Fibroblast of the aortic adventitia (primary cell): ENCODE results near the gene GRIK3. TPM values are rescaled to one million over a fixed set of nuclear protein-coding genes. Genes with fewer than 3 reads are reported as not detected.

ENCODE experiments used
- DNase-seq: peaks from one replicate; pipeline ENCODE4 v3.0.0-alpha.2; 2010; ENCODE audit warnings: low read depth
- H3K4me3 ChIP-seq: 2 replicates; pipeline ENCODE4 v1.5.1; 2011; ENCODE audit warnings: low read depth, mild to moderate bottlenecking, control low read depth, low read length, moderate library complexity
- CTCF ChIP-seq: IDR thresholded peaks from 2 replicates; pipeline ENCODE4 v1.5.1; 2011; ENCODE audit warnings: mild to moderate bottlenecking, low read length, control low read depth, inconsistent platforms; ENCODE audit not compliant: insufficient read depth
- total RNA-seq: library from RNA; depleted of rRNA; stranded (reverse); fragments of >200 nt; gene quantifications from 2 replicates; pipeline ENCODE4 v1.2.3, GENCODE V29; 2012; ENCODE audit warnings: low replicate concordance

The GRIK3 gene
- total RNA-seq, 1 donor: not detected

GRCh38 chr1:36766481-36766880, 267.8 kb downstream of the GRIK3 start:
- DNase-seq: no peak
- TF ChIP-seq CTCF: no peak
- H3K4me3 ChIP-seq: no peak overlapping the region

DNA sequence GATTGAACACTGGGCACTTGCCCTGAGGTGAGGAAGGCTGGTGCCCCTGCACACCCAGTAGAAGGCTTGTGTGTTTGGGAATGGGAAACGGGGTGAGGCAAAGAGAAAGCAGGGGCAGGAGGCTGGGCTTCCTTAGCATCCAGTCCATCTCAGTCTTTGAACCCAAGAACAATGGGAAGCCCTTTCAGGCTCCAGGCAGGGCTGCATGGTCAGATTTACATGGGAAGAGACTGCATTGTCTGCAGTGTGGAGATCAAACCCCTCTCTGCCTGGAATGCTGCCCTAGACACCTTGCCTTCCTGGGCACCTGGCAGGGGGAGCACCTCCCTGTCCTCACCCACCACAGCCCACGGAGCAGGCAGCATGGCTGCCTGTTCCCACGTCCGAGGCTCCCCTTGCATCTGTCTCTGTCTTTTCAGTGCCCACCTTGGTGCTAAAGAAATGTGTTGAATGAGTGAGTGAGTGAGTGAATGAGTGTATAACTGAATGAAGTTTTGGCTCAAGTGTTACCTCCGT, 268.5 kb downstream of the GRIK3 start:
- no peak for TF ChIP-seq CTCF
- no peak overlapping the region for H3K4me3 ChIP-seq
- DNase-seq: no peak

GRCh38 chr1:36764798-36765197, 269.5 kb downstream of the GRIK3 start:
- H3K4me3 ChIP-seq: no peak overlapping the region
- TF ChIP-seq CTCF: no peak
- no peak for DNase-seq

- no peak for DNase-seq
- H3K4me3 ChIP-seq: no peak overlapping the region
- no peak for TF ChIP-seq CTCF
Observed at GRCh38 chr1:36763771-36764170, 270.5 kb downstream of the GRIK3 start.

GRCh38 chr1:36762174-36762573, 272.1 kb downstream of the GRIK3 start:
- TF ChIP-seq CTCF: no peak
- no peak overlapping the region for H3K4me3 ChIP-seq
- no peak for DNase-seq

GRCh38 chr1:36761113-36761512, 273.2 kb downstream of the GRIK3 start:
- TF ChIP-seq CTCF: no peak
- DNase-seq: no peak
- H3K4me3 ChIP-seq: no peak overlapping the region

GRCh38 chr1:36760081-36760480, 274.2 kb downstream of the GRIK3 start:
- TF ChIP-seq CTCF: no peak
- H3K4me3 ChIP-seq: no peak overlapping the region
- DNase-seq: no peak
